ENCODE measurements around the gene PPP1R2C.

DNA sequence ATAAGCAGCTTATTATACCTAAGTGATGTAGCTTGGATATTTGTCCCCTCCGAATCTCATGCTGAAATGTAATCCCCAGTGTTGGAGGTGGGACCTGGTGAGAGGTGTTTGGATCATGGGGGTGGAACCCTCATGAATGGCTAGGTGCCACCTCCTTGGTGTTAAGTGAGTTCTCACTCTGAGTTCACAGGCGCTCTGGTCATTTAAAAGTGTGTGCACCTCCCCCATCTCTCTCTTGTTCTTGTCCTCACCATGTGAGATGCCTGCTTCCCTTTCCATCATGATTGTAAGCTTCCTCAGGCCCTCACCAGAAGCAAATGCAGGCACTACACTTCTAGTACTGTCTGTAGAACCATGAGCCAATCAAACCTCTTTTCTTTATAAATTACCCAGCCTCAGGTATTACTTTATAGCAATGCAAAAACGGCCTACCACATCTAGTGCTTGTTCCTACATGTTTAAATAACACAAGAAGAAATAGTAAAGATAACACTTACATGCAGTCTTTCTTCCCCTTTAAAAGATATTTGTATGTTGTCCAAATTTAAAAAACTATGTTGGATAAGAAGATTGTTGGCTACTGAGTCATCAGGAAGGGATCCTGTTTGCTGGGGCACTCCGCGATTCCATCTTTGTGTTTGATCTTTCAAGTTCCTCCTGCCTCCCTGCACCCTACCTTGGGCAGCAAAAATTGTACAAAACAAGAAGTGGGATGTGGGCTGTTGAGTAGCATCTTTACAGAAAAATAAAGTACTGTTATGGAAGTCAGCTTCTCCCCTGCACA is 29.7 kb downstream of the PPP1R2C start:
- TF ChIP-seq CTCF (IDR thresholded peaks at IDR 0.05) (no peak), EZH2phosphoT487 (IDR thresholded peaks at IDR 0.05) (no peak), EZH2 (IDR thresholded peaks at IDR 0.05) (no peak)

Measured in neural progenitor cell (in vitro differentiated cells).